Activated CD8-positive, alpha-beta memory T cell treated with anti-CD3 and anti-CD28 coated beads for 1 hour (primary cell): ENCODE measurements around the gene IL36A.

Source experiments
- DNase-seq, 2 donors: peaks; one replicate each; pipeline ENCODE4 v3.0.0-alpha.2; 2020; ENCODE audit warnings: low read depth in 1 of 2; ENCODE audit errors: extremely low read depth in 1 of 2

Gene IL36A

GRCh38 chr2:113002677-113003076 lies 2.6 kb upstream of the IL36A start:
- no peak for DNase-seq

GRCh38 chr2:113007250-113007649 lies 2.0 kb downstream of the IL36A start:
- no peak for DNase-seq

DNA sequence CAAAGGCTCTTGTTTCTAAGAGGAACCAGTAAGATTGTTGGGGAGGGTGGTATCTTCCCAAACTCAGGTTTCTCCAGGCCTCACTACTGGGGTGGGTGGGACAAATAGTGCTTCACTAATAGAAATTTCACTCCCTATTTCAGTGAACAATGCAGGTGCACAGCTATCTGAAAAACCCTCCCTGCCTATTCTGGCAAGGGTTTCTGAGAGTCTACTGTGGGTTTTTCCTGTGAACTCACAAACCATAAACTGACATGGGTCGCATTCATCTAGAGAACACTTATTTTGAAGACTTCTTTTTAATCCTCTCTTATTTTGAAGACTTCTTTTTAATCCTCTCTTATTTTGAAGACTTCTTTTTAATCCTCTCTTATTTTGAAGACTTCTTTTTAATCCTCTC lies 4.4 kb downstream of the IL36A start:
- DNase-seq = no peak

DNA sequence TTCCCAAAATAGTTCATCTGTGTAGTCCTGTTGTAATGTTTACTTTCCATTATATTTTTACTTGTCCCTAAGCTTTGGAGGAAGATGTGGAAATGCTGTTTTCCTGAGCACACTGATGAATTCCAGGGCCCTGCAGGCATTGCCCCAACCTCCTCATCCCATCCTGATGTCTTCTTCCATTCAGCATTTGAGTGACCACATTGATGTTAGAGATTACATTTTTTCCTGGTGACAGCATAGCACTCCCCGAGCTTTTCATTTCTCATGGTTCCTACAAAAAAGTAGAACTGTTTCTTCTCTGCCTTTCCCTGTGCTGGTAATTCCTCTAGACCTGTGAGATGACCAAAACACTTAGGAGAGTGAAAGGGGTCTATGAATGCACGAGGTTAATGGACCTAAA lies 4.8 kb downstream of the IL36A start:
- no peak for DNase-seq

GRCh38 chr2:113011108-113011507 lies 5.8 kb downstream of the IL36A start:
- no peak for DNase-seq

- no peak for DNase-seq
Measured at GRCh38 chr2:113012436-113013335, 7.4 kb downstream of the IL36A start.

- no peak for DNase-seq
Measured at GRCh38 chr2:113013336-113013661, 8.0 kb downstream of the IL36A start.

- DNase-seq = no peak
Measured at GRCh38 chr2:113014067-113014466, 8.8 kb downstream of the IL36A start.

DNA sequence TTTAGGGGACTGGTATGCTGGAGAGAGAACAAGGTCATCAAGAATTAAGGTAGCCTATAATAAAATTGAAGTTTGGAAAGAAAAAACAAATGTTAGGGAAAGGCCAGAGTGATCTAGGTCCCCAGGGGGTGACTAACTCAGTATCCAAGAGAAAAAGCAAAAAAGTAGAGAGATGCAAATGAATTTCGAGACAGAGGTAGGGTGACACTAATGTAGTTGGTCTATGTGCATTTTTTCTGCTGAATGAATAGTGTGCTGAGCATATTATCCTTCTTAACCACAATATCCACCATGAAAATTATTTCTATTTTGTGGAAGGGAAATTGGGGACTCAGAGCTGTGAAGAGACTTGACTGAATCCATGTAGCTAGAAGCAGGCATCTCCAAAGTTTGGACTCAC lies 9.8 kb downstream of the IL36A start:
- DNase-seq = no peak

DNA sequence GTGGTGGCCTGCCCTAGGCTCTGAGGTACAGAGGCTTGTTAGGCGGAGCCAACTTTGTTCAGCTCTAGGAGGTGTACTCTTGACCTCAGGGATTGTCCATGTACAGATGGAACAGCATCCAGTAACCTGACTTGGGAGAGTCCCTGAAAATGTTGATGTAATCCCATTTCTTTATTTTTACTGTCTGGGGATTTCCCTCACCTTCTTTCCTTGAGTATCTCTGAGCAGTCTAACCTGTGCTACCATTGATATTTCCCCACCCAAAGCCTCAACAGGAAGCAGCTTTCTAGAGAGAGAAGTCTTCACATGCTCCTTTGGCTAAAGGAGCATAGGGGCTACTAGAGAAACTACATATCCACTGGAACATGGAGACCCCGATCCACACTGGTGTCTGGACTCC lies 10.4 kb downstream of the IL36A start:
- DNase-seq = no peak

- DNase-seq = no peak
Measured at GRCh38 chr2:113018509-113018908, 13.2 kb downstream of the IL36A start.

GRCh38 chr2:113021312-113021711 lies 16.1 kb downstream of the IL36A start:
- DNase-seq = no peak

DNA sequence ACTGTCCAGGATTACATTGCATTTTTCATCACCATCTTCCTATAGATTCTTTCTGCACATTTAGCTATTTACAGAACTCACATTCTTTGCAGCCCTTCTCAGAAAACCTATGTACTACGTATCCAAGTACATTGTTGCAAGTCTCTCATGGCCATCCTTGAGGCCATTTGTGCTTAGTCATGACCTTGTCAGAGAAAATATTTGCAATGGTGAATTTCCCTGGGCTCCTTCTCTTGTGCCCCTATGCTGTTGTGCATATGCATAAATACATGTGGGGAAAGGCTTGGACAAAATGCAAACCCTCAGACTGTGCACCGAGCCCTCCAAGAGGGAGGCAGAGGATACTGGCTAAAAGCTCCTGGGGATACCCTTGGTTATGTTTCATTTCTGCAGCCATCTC lies 19.5 kb downstream of the IL36A start:
- no peak for DNase-seq

- no peak for DNase-seq
Measured at GRCh38 chr2:113025737-113026136, 20.5 kb downstream of the IL36A start.

- no peak for DNase-seq
Measured at GRCh38 chr2:113027691-113028090, 22.4 kb downstream of the IL36A start.

DNA sequence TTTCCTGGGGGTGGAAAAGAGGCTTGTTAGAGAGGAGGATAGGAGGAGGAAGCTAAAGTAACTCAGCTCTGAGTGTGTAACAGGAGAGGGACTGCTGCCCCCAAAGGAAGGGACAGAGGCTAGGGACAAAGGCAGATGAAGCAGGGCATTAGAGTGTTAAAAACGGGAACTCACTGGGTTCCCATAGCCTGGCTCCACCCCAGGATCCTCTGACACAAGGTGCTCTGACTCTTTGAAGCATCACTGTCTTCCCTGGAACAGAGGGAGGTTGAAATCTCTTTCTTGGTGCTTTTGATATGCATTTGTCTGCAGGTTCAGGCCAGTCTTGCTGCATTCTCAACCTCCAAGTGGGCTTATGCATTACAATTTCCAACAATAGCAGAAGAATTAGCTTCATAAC lies 22.9 kb downstream of the IL36A start:
- DNase-seq = no peak

DNA sequence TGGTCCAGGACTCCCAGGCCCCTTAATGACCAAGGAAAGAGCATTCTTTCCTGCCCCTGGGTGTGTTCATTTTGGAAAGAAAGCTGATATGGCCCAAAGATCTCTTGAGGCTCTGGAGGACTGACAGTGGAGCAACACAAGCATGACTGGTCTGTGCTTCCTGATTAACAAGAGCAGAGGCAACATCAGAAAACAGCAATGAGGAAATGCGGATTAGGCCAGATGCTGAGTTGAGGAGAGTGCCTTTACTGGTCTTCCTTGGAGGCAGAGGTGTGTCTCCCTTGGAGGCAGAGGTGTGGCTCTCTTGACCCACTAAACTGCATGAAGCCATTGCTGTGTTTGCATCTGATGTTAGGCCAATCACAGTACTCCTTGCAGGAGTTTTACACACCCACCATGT lies 27.5 kb downstream of the IL36A start:
- no peak for DNase-seq

DNA sequence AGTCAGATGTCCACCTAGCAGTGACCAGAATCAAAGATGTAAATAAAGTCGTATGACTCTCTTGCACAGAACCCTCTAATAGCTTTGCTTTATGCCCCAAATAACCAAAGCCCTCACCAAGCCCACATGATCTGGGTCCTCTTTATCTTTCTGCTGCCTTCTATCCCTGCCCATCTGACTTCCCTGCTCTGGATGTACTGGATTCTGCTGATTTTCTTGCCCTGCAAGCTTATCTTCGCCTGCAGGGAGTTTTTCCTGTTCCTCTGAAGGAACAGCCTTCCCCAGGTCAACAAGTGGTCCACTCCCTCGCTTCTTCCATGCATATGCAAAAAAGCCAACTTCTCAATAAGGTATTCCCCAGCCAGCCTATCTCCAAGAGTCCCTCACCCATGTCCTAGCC lies 28.8 kb downstream of the IL36A start:
- no peak for DNase-seq

DNA sequence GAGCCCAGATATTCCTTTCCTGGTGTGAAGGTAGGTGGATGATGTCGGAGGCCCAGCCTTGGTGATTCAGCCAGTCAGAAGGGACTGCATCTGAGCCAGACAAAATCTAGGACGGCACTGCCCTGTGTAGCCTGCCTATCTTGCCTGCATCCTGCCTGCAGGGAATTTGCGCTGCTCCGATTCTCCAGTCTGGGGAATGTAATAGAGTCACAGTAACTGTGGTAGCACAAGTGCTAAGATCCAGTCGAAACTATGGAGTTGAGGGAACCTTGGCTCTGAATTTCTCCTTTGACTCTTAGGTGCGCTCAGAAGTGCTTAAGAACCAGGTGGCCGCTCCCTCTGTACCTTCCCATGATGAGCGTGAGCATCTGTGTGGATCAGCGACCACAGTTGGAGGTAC lies 31.5 kb downstream of the IL36A start:
- DNase-seq = no peak

GRCh38 chr2:113038291-113038690 lies 33.0 kb downstream of the IL36A start:
- no peak for DNase-seq

DNA sequence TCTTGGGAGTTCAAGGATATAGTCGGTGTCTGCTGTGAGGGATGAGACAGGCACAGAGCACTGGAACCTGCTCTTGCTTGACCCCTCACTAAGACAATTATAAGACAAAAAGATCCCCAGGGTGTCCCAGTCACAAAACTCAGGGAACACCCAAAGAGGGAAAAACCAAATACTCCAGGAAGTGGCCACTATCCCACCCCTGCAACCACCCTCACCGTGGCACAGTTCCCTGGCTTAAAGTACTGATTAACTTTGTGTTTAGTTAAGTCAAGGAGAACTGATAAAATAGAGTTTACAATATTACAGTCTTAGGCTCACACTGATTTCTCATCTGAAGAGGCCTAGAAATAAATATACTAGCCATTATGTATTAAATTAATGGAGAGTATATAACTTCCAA lies 33.9 kb downstream of the IL36A start:
- no peak for DNase-seq

DNA sequence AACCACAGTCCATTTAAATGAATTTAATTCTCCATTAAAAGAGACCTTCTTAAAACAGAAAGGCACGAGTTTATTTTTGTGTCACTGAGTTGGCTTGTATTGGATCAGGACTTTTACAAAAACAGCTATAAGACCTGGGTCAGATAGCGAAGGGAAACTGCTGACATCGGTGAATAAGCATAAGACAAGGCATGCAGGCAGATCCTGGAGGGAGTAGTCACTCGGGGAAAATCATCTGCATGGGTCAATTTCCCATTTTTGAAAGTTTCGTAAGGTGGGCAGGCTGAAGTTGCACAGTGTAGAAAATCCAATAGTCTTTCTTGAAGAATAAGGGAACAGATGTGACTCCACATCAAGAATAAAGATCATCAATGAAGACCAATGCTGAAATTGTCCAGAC lies 34.5 kb downstream of the IL36A start:
- no peak for DNase-seq

GRCh38 chr2:113041871-113042270 lies 36.6 kb downstream of the IL36A start:
- DNase-seq = no peak
